T-helper 17 cell (primary cell): ENCODE data around the gene ANO10. TPM values are rescaled to one million over a fixed set of nuclear protein-coding genes. Genes with fewer than 3 reads are reported as not detected.
"Not testable (repeated sequence)": the region's sequence is repeated elsewhere in the genome, so short reads cannot be mapped to it uniquely, and the experiment has no call there.

Experiments
- ATAC-seq: fragments of 150-1000 bp; cut with Tn5 transposase; 2 replicates; pipeline ENCODE4 v1.10.0; 2021; ENCODE audit warnings: mild to moderate bottlenecking, moderate library complexity
- DNase-seq, 3 donors: peaks; one replicate each; pipeline versions ENCODE4 v3.0.0 to v3.0.0-alpha.2; 2020 to 2021
- H3K9me3 ChIP-seq: one replicate; pipeline ENCODE4 v1.7.0; 2013; ENCODE audit warnings: low read length, mild to moderate bottlenecking; ENCODE audit not compliant: control insufficient read depth, poor library complexity, severe bottlenecking
- H3K27ac Mint-ChIP-seq: one replicate; pipeline ENCODE4 v1.8.0; 2022; ENCODE audit warnings: mild to moderate bottlenecking, moderate library complexity, mixed read lengths
- H3K27me3 Mint-ChIP-seq: one replicate; pipeline ENCODE4 v1.8.0; 2022; ENCODE audit warnings: mixed read lengths
- H3K36me3 Mint-ChIP-seq: one replicate; pipeline ENCODE4 v1.8.0; 2022; ENCODE audit warnings: low read depth, mixed read lengths
- H3K4me1 Mint-ChIP-seq: one replicate; pipeline ENCODE4 v1.8.0; 2022; ENCODE audit warnings: mild to moderate bottlenecking, mixed read lengths
- H3K4me3 Mint-ChIP-seq: one replicate; pipeline ENCODE4 v1.8.0; 2022; ENCODE audit warnings: mild to moderate bottlenecking, moderate library complexity, mixed read lengths
- total RNA-seq, 4 donors: library from RNA in 2 of 4; stranded (reverse) in 2 of 4; gene quantifications; one replicate each; pipeline ENCODE4 v1.2.3 and lab custom pipeline; 2022 to 2026

Gene ANO10
- total RNA-seq, 2 donors from 2014 or later = 8.5 to 11.1 TPM

DNA sequence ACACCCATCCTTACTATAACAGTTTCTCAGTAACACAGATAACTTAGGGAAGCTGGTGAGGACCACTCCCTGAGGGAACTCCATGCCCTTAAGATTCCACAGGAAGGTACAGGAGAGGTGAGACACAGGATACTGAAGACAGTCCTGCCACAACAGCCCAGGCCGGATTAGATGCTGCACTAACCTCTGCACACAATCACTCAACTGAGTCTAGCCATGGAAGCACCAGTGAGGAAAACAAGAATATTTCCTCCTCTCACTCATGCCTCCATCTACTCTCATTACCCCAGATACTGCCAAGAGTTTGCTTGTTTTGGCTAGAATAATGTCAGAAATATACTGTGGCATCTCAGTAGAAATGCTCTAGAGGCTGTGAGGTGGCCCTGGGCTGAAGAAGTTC lies 3.7 kb downstream of the ANO10 start:
- H3K4me1 Mint-ChIP-seq = peaks cover 15% of the 10 kb centered on the region
- ATAC-seq = no peak
- no peaks in the 10 kb centered on the region for H3K27me3 Mint-ChIP-seq
- H3K27ac Mint-ChIP-seq = no peak overlapping the region
- no peak overlapping the region for H3K4me3 Mint-ChIP-seq
- no peaks in the 10 kb centered on the region for H3K9me3 ChIP-seq
- no peak for DNase-seq
- H3K36me3 Mint-ChIP-seq = no peaks in the 10 kb centered on the region

DNA sequence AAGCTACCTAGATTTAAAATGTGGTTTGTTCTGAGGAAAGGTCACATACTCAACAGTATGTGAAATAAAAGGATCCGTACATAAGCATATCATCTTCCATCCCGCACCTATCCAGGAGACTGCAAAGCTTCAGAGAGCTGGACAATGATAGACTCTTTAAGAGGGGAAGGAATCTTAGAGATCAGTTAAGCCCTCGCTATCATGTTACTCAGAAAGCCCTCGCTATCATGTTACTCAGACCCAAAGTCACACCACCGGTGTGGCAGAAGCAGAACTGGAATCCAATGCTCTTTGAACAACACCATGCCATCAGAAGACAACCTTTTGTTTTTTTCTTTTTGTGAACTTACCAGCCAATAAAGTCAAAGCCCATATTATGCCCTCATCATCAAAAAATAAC lies 5.8 kb downstream of the ANO10 start:
- H3K4me3 Mint-ChIP-seq = no peak overlapping the region
- H3K9me3 ChIP-seq = no peaks in the 10 kb centered on the region
- ATAC-seq = no peak
- no peaks in the 10 kb centered on the region for H3K27me3 Mint-ChIP-seq
- no peaks in the 10 kb centered on the region for H3K36me3 Mint-ChIP-seq
- no peak for DNase-seq
- no peak overlapping the region for H3K27ac Mint-ChIP-seq
- H3K4me1 Mint-ChIP-seq = peaks cover 6% of the 10 kb centered on the region

DNA sequence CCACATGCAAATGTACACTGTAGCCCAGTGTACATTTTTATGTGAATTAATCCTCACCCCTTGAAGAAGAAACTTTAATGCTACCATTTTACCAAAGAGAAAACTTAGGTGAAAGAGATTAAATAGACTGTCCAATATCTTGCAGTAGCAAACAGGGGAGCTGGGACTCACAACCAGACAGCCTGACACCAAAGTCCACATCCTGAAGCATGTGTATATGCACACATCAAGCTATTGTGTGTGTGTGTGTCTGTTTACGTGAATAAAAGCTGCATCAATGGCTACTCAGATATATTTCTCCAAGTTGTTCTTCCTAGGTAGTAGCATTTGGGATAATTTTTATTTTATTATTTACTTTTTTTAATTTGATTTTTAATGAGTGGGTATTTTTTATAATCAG lies 6.7 kb downstream of the ANO10 start:
- no peak for DNase-seq
- peaks cover 9% of the 10 kb centered on the region for H3K4me1 Mint-ChIP-seq
- H3K27me3 Mint-ChIP-seq = no peaks in the 10 kb centered on the region
- no peak overlapping the region for H3K4me3 Mint-ChIP-seq
- ATAC-seq = no peak
- no peaks in the 10 kb centered on the region for H3K36me3 Mint-ChIP-seq
- H3K27ac Mint-ChIP-seq = no peak overlapping the region
- no peaks in the 10 kb centered on the region for H3K9me3 ChIP-seq

DNA sequence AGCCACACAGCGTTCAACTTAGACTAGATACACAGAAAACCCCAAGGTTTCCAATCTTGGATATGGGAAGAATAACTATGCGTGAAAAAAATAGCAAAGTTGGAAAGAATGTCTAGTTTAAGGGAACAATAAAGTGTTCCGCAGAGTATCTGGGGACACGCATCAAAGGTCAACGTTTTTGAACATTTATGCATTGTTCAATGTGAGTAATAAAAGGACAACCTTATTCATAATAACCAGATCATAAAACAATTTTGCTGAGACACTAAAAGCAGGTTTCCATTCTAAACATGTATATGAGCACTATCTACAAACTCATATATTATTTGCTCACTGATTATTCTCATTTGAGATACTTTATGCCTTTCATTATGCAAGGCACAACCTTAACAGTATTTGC lies 7.8 kb downstream of the ANO10 start:
- Mint-ChIP-seq H3K36me3 (no peaks in the 10 kb centered on the region), H3K4me3 (no peak overlapping the region), H3K4me1 (peaks cover 11% of the 10 kb centered on the region), H3K27me3 (no peaks in the 10 kb centered on the region), H3K27ac (no peak overlapping the region)
- no peak for ATAC-seq
- H3K9me3 ChIP-seq = no peaks in the 10 kb centered on the region
- DNase-seq = no peak

DNA sequence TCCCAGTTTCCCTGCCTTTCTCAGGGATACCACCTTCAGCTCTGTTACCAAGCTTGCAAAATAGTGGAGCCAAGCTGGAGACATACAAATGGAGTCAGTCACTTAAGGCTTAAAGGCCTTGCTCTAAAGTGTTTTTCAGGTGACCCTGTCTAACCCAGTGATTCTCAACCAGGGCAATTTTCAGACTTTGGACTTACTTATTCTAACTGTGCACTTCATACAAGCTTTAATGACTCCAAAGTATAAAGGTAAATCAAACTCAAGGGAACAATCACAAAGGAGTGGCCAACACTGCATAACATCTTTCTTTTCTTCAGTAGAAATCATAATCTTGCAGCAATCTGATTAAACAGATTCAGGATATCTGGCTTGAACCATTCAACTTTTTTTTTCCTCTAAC lies 9.4 kb downstream of the ANO10 start:
- ATAC-seq (no peak), DNase-seq (no peak)
- Mint-ChIP-seq H3K27me3 (no peaks in the 10 kb centered on the region), H3K36me3 (no peaks in the 10 kb centered on the region), H3K4me3 (no peak overlapping the region), H3K27ac (no peak overlapping the region), H3K4me1 (peaks cover 13% of the 10 kb centered on the region)
- no peaks in the 10 kb centered on the region for H3K9me3 ChIP-seq

DNA sequence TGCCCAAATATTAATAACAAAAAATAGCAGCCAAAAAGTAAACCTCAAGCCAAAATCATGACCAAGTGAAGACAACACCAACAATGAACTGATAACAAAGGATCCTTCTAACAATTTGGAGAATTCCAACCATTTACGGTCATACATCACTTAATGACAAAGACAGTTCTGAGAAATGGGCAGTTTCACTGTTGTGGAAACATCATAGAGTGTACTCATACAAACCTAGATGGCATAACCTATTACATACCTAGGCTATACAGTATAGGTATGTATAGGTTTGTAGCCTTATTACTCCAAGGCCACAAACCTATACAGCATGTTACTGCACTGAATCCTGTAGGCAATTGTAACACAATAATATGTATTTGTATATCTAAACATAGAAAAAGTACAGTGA lies 12.4 kb downstream of the ANO10 start:
- Mint-ChIP-seq H3K36me3 (peaks cover 3% of the 10 kb centered on the region), H3K4me3 (no peak overlapping the region), H3K27ac (no peak overlapping the region), H3K27me3 (no peaks in the 10 kb centered on the region), H3K4me1 (peaks cover 11% of the 10 kb centered on the region)
- ATAC-seq = no peak
- no peaks in the 10 kb centered on the region for H3K9me3 ChIP-seq
- DNase-seq = no peak

DNA sequence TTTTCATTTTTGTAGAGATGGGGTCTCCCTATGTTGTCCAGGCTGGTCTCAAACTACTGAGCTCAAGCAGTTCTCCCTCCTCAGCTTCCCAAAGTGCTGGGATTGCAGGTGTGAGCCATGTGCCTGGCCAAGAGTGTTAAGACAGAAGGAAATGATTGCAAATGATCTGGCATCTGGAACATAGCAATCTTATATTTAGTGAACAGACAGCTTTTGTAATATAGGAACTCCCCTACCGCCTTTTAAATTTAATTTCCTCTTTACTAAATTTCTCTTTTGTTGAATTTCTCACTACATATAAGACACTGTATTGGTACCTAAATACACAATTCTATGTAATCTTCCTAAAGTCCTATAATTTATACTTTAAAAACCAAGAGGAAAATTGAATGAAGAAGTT lies 13.1 kb downstream of the ANO10 start:
- H3K4me3 Mint-ChIP-seq = no peak overlapping the region
- ATAC-seq (no peak), DNase-seq (no peak)
- H3K9me3 ChIP-seq = no peaks in the 10 kb centered on the region
- peaks cover 11% of the 10 kb centered on the region for H3K4me1 Mint-ChIP-seq
- H3K27ac Mint-ChIP-seq = no peak overlapping the region
- H3K27me3 Mint-ChIP-seq = no peaks in the 10 kb centered on the region
- H3K36me3 Mint-ChIP-seq = peaks cover 7% of the 10 kb centered on the region

DNA sequence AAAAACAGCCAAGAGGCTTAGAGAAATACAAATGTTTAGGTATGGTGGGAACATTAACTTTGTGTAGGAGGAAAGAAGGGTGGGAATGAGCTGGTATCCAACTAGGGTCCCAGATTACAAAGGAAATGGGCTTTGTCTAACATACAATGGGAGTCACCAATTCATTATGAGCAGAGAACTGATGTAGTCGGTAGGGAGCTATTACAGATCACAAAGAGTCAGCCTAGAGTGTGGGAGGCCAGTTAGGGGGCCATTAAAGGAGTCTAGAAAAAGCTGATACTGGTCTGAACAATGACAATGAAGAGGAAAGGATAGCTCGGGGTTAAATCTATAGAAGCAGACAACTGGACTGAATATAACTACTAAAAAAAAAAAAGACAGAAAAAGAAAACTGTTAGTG lies 15.5 kb downstream of the ANO10 start:
- no peak for DNase-seq
- no peak for ATAC-seq
- H3K27me3 Mint-ChIP-seq = no peaks in the 10 kb centered on the region
- H3K27ac Mint-ChIP-seq = no peak overlapping the region
- H3K4me1 Mint-ChIP-seq = peaks cover 8% of the 10 kb centered on the region
- no peaks in the 10 kb centered on the region for H3K9me3 ChIP-seq
- H3K36me3 Mint-ChIP-seq = peaks cover 18% of the 10 kb centered on the region
- no peak overlapping the region for H3K4me3 Mint-ChIP-seq

DNA sequence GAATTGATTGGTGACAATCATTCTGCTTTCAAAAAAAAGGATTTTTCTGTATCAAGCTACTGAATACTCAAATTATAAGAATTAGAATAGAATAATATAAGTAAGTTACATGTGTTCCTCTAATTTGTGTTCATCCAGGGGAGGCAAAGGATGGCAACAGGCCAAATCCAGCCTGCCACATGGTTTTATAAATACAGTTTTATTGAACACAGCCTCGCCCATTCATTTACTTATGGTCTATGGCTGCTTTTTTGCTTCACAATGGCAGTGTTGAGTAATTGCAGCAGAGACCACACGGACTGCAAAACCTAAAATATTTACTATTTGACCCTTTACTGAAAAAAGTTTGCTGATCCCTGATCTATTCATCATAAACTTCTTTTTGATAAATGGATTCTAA lies 21.9 kb downstream of the ANO10 start:
- H3K4me3 Mint-ChIP-seq, H3K4me1 Mint-ChIP-seq, DNase-seq, H3K27ac Mint-ChIP-seq, H3K9me3 ChIP-seq, H3K27me3 Mint-ChIP-seq, ATAC-seq: not testable (repeated sequence)
- peaks cover 15% of the 10 kb centered on the region for H3K36me3 Mint-ChIP-seq

DNA sequence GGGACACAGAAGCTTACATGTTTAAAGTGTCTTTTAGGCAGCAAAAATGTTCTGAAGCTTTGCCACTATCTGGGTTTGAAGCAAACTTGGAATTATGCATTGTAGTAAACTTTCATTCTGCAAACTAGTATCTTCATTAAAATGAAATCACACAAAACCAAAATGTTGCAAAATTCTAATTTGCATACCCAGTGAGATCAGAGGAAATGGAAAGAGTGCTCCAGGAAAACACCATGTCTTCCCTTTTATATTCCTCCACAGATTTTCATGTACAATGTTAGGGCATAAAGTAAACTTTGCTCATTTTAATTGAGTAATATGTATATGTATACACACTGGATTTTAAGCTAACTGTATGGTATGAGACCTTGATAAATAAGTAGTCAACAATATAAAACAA lies 23.9 kb downstream of the ANO10 start:
- ATAC-seq (no peak), DNase-seq (no peak)
- H3K9me3 ChIP-seq = no peaks in the 10 kb centered on the region
- Mint-ChIP-seq H3K4me1 (no peaks in the 10 kb centered on the region), H3K36me3 (peaks cover 9% of the 10 kb centered on the region), H3K27ac (no peak overlapping the region), H3K4me3 (no peak overlapping the region), H3K27me3 (no peaks in the 10 kb centered on the region)

DNA sequence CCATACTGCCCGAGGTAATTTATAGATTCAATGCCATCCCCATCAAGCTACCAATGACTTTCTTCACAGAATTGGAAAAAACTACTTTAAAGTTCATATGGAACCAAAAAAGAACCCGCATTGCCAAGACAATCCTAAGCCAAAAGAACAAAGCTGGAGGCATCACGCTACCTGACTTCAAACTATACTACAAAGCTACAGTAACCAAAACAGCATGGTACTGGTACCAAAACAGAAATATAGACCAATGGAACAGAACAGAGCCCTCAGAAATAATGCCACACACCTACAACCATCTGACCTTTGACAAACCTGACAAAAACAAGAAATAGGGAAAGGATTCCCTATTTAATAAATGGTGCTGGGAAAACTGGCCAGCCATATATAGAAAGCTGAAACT lies 25.6 kb downstream of the ANO10 start:
- not testable (repeated sequence) for H3K27ac Mint-ChIP-seq, H3K4me3 Mint-ChIP-seq, H3K27me3 Mint-ChIP-seq, ATAC-seq, H3K4me1 Mint-ChIP-seq, H3K36me3 Mint-ChIP-seq, H3K9me3 ChIP-seq, DNase-seq

DNA sequence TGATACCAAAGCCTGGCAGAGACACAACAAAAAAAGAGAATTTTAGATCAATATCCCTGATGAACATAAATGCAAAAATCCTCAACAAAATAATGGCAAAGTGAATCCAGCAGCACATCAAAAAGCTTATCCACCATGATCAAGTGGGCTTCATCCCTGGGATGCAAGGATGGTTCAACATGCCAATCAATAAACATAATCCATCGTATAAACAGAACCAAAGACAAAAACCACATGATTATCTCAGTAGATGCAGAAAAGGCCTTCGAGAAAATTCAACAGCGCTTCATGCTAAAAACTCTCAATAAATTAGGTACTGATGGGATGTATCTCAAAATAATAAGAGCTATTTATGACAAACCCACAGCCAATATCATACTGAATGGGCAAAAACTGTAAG lies 26.5 kb downstream of the ANO10 start:
- not testable (repeated sequence) for H3K4me1 Mint-ChIP-seq, H3K4me3 Mint-ChIP-seq, H3K27ac Mint-ChIP-seq, ATAC-seq, DNase-seq, H3K27me3 Mint-ChIP-seq, H3K9me3 ChIP-seq, H3K36me3 Mint-ChIP-seq

DNA sequence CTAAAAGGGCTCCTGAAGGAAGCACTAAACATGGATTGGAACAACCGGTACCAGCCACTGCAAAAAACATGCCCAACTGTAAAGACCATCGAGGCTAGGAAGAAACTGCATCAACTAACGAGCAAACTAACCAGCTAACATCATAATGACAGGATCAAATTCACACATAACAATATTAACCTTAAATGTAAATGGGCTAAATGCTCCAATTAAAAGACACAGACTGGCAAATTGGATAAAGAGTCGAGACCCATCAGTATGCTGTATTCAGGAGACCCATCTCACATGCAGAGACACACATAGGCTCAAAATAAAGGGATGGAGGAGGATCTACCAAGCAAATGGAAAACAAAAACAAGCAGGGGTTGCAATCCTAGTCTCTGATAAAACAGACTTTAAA lies 28.2 kb downstream of the ANO10 start:
- H3K36me3 Mint-ChIP-seq = peaks cover 10% of the 10 kb centered on the region
- H3K4me3 Mint-ChIP-seq, H3K9me3 ChIP-seq, H3K27me3 Mint-ChIP-seq, ATAC-seq, H3K27ac Mint-ChIP-seq, H3K4me1 Mint-ChIP-seq, DNase-seq: not testable (repeated sequence)

DNA sequence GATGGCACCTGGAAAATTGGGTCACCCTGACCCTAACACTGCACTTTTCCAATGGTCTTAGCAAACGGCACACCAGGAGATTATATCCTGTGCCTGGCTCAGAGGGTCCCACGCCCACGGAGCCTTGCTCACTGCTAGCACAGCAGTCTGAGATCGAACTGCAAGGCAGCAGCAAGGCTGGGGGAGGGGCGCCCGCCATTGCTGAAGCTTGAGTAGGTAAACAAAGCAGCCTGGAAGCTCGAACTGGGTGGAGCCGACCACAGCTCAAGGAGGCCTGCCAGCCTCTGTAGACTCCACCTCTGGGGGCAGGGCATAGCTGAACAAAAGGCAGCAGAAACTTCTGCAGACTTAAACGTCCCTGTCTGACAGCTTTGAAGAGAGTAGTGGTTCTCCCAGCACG lies 29.9 kb downstream of the ANO10 start:
- not testable (repeated sequence) for H3K4me1 Mint-ChIP-seq, H3K27me3 Mint-ChIP-seq, DNase-seq, H3K27ac Mint-ChIP-seq, H3K9me3 ChIP-seq, ATAC-seq, H3K4me3 Mint-ChIP-seq
- H3K36me3 Mint-ChIP-seq = peaks cover 14% of the 10 kb centered on the region

DNA sequence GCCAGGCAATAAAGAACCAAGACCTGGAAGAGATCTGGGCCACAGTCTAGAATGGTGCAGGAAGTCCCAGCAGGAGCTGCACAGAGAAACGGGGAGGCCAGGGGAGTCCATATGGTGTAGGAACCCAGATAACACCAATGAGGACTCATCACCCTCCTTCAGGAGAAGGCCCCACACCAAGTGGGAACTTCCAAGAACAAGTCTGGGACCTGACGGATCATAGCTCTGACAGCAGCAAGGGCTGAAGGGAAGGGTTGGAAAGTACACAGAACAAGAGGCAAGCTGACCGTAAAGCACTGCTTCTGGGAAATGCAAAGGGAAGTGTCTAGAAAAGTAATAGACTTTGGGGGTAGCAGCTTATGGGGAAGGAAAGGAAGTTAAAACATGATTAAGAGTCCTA lies 34.5 kb downstream of the ANO10 start:
- DNase-seq (no peak), ATAC-seq (no peak)
- Mint-ChIP-seq H3K4me3 (no peak overlapping the region), H3K36me3 (peaks cover 7% of the 10 kb centered on the region), H3K27ac (no peak overlapping the region), H3K27me3 (no peaks in the 10 kb centered on the region), H3K4me1 (peaks cover 8% of the 10 kb centered on the region)
- no peaks in the 10 kb centered on the region for H3K9me3 ChIP-seq
